HG03064 (cell line): ENCODE data around the gene GNAO1.

Source experiments
- ATAC-seq: cut with Tn5 transposase; IDR thresholded peaks from one replicate; pipeline ENCODE4 v1.9.1; 2021; ENCODE audit warnings: low read depth; ENCODE audit not compliant: unreplicated experiment

GNAO1 gene

GRCh38 chr16:56191156-56191815 lies at the start of gene GNAO1:
Gene GNAO1, plus strand, starts transcription at chr16:56191489. Its CDS starts 747 bp downstream, at chr16:56192236.
- ATAC-seq, result no peak

- no peak for ATAC-seq
Observed at GRCh38 chr16:56143666-56144065, 47.6 kb upstream of the GNAO1 start.

- ATAC-seq, result no peak
Observed at GRCh38 chr16:56145369-56145768, 45.9 kb upstream of the GNAO1 start.

GRCh38 chr16:56151621-56152020 lies 39.7 kb upstream of the GNAO1 start:
- ATAC-seq, result no peak

- no peak for ATAC-seq
Observed at GRCh38 chr16:56161658-56162057, 29.6 kb upstream of the GNAO1 start.

GRCh38 chr16:56163089-56163488 lies 28.2 kb upstream of the GNAO1 start:
- ATAC-seq, result no peak

GRCh38 chr16:56163938-56164337 lies 27.4 kb upstream of the GNAO1 start:
- no peak for ATAC-seq

GRCh38 chr16:56164636-56165035 lies 26.7 kb upstream of the GNAO1 start:
- ATAC-seq, result no peak

- no peak for ATAC-seq
Observed at GRCh38 chr16:56174411-56174810, 16.9 kb upstream of the GNAO1 start.

- no peak for ATAC-seq
Observed at GRCh38 chr16:56181401-56181800, 9.9 kb upstream of the GNAO1 start.

GRCh38 chr16:56183266-56183665 lies 8.0 kb upstream of the GNAO1 start:
- no peak for ATAC-seq

GRCh38 chr16:56190048-56190676 lies 1.1 kb upstream of the GNAO1 start:
- no peak for ATAC-seq

GRCh38 chr16:56190677-56191155 lies 573 bp upstream of the GNAO1 start:
- ATAC-seq, result no peak

GRCh38 chr16:56191835-56192634 lies 746 bp downstream of the GNAO1 start:
- no peak for ATAC-seq

- ATAC-seq, result no peak
Observed at GRCh38 chr16:56192635-56192945, 1.3 kb downstream of the GNAO1 start.

GRCh38 chr16:56192986-56193945 lies 2.0 kb downstream of the GNAO1 start:
- no peak for ATAC-seq

GRCh38 chr16:56193951-56194726 lies 2.9 kb downstream of the GNAO1 start:
- no peak for ATAC-seq

- ATAC-seq, result no peak
Observed at GRCh38 chr16:56195151-56195550, 3.9 kb downstream of the GNAO1 start.

- ATAC-seq, result no peak
Observed at GRCh38 chr16:56196381-56196780, 5.1 kb downstream of the GNAO1 start.
